ENCODE measurements around the gene CFAP157.

DNA sequence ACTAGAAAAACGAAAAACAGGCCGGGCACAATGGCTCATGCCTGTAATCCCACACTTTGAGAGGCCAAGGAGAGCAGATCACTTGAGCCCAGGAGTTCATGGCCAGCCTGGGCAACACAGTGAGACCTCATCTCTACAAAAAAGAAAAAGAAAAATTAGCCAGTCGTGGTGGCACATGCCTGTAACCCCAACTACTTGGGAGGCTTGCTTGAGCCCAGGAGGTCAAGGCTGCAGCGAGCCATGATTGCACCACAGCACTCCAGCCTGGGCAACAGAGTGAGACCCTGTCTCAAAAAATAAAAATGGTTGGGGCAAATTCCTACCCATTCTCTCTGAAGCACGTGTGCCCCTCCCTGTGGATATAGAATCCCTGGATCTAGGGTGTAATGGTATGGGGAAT lies 8.4 kb upstream of the CFAP157 start:
- TF ChIP-seq, protein P1, sequence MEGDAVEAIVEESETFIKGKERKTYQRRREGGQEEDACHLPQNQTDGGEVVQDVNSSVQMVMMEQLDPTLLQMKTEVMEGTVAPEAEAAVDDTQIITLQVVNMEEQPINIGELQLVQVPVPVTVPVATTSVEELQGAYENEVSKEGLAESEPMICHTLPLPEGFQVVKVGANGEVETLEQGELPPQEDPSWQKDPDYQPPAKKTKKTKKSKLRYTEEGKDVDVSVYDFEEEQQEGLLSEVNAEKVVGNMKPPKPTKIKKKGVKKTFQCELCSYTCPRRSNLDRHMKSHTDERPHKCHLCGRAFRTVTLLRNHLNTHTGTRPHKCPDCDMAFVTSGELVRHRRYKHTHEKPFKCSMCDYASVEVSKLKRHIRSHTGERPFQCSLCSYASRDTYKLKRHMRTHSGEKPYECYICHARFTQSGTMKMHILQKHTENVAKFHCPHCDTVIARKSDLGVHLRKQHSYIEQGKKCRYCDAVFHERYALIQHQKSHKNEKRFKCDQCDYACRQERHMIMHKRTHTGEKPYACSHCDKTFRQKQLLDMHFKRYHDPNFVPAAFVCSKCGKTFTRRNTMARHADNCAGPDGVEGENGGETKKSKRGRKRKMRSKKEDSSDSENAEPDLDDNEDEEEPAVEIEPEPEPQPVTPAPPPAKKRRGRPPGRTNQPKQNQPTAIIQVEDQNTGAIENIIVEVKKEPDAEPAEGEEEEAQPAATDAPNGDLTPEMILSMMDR (conservative IDR thresholded peaks at IDR 0.05) = no peak
- no peak for TF ChIP-seq EZH2 (IDR thresholded peaks at IDR 0.05; ENCODE audit: low read depth)
